ENCODE measurements around the gene SRPK1. TPM values are rescaled to one million over a fixed set of nuclear protein-coding genes. Genes with fewer than 3 reads are reported as not detected.

Gene SRPK1
- total and polyA plus RNA-seq, 2 of the 13 experiments (the other 11 are each of a cell fraction or from before 2014, with no cell fraction given): 56.4 to 142 TPM

- TF ChIP-seq, protein P1, sequence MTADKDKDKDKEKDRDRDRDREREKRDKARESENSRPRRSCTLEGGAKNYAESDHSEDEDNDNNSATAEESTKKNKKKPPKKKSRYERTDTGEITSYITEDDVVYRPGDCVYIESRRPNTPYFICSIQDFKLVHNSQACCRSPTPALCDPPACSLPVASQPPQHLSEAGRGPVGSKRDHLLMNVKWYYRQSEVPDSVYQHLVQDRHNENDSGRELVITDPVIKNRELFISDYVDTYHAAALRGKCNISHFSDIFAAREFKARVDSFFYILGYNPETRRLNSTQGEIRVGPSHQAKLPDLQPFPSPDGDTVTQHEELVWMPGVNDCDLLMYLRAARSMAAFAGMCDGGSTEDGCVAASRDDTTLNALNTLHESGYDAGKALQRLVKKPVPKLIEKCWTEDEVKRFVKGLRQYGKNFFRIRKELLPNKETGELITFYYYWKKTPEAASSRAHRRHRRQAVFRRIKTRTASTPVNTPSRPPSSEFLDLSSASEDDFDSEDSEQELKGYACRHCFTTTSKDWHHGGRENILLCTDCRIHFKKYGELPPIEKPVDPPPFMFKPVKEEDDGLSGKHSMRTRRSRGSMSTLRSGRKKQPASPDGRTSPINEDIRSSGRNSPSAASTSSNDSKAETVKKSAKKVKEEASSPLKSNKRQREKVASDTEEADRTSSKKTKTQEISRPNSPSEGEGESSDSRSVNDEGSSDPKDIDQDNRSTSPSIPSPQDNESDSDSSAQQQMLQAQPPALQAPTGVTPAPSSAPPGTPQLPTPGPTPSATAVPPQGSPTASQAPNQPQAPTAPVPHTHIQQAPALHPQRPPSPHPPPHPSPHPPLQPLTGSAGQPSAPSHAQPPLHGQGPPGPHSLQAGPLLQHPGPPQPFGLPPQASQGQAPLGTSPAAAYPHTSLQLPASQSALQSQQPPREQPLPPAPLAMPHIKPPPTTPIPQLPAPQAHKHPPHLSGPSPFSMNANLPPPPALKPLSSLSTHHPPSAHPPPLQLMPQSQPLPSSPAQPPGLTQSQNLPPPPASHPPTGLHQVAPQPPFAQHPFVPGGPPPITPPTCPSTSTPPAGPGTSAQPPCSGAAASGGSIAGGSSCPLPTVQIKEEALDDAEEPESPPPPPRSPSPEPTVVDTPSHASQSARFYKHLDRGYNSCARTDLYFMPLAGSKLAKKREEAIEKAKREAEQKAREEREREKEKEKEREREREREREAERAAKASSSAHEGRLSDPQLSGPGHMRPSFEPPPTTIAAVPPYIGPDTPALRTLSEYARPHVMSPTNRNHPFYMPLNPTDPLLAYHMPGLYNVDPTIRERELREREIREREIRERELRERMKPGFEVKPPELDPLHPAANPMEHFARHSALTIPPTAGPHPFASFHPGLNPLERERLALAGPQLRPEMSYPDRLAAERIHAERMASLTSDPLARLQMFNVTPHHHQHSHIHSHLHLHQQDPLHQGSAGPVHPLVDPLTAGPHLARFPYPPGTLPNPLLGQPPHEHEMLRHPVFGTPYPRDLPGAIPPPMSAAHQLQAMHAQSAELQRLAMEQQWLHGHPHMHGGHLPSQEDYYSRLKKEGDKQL (CRISPR knock-in tag; IDR thresholded peaks at IDR 0.05; ENCODE audit: low read depth): no peak
- no peak for TF ChIP-seq SKI (IDR thresholded peaks at IDR 0.05; ENCODE audit: partially characterized antibody)
- TF ChIP-seq, protein P2, sequence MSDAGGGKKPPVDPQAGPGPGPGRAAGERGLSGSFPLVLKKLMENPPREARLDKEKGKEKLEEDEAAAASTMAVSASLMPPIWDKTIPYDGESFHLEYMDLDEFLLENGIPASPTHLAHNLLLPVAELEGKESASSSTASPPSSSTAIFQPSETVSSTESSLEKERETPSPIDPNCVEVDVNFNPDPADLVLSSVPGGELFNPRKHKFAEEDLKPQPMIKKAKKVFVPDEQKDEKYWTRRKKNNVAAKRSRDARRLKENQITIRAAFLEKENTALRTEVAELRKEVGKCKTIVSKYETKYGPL (CRISPR knock-in tag; IDR thresholded peaks at IDR 0.05): no peak
- no peak for TF ChIP-seq SETDB1 (CRISPR knock-in tag; IDR thresholded peaks at IDR 0.05; ENCODE audit: borderline replicate concordance)
- TF ChIP-seq PHF8 (CRISPR knock-in tag; IDR thresholded peaks at IDR 0.05): peak; percentile 59
- peak; percentile 38; the same call in 1 of the 2 replicates for TF ChIP-seq ISL2 (CRISPR knock-in tag; IDR thresholded peaks at IDR 0.05)
- TF ChIP-seq FOXC1 (CRISPR knock-in tag; IDR thresholded peaks at IDR 0.05; ENCODE audit: borderline replicate concordance): peak; percentile 56; the same call in 1 of the 2 replicates
- TF ChIP-seq HES4 (CRISPR knock-in tag; IDR thresholded peaks at IDR 0.05; ENCODE audit: borderline replicate concordance): 0 out of 2 replicates have a peak, but pooled peaks have one; percentile 25
- TF ChIP-seq ZBTB7A (CRISPR knock-in tag; IDR thresholded peaks at IDR 0.05): peak; percentile 37; the same call in 1 of the 2 replicates
- no peak for TF ChIP-seq ZNF441 (CRISPR knock-in tag; IDR thresholded peaks at IDR 0.05; ENCODE audit: borderline replicate concordance)
- 0 out of 2 replicates have a peak, but pooled peaks have one; percentile 47 for TF ChIP-seq HOXA5 (CRISPR knock-in tag; IDR thresholded peaks at IDR 0.05)
- TF ChIP-seq ZNF224 (CRISPR knock-in tag; IDR thresholded peaks at IDR 0.05): no peak
- no peak for TF ChIP-seq ZNF572 (CRISPR knock-in tag; IDR thresholded peaks at IDR 0.05)
- peak; percentile 83; the same call in 1 of the 2 replicates for TF ChIP-seq ZFP41 (CRISPR knock-in tag; IDR thresholded peaks at IDR 0.05; ENCODE audit: borderline replicate concordance)
- no peak for TF ChIP-seq ATM (IDR thresholded peaks at IDR 0.05; ENCODE audit: borderline replicate concordance)
- TF ChIP-seq, protein P3, sequence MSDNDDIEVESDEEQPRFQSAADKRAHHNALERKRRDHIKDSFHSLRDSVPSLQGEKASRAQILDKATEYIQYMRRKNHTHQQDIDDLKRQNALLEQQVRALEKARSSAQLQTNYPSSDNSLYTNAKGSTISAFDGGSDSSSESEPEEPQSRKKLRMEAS (IDR thresholded peaks at IDR 0.05): peak; percentile 87
- no peak for TF ChIP-seq FOXJ3 (CRISPR knock-in tag; IDR thresholded peaks at IDR 0.05; ENCODE audit: borderline replicate concordance)
- TF ChIP-seq, protein P4, sequence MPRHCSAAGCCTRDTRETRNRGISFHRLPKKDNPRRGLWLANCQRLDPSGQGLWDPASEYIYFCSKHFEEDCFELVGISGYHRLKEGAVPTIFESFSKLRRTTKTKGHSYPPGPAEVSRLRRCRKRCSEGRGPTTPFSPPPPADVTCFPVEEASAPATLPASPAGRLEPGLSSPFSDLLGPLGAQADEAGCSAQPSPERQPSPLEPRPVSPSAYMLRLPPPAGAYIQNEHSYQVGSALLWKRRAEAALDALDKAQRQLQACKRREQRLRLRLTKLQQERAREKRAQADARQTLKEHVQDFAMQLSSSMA (CRISPR knock-in tag; IDR thresholded peaks at IDR 0.05): no peak
- TF ChIP-seq SIX4 (CRISPR knock-in tag; IDR thresholded peaks at IDR 0.05): no peak
- TF ChIP-seq ZBTB7B (CRISPR knock-in tag; IDR thresholded peaks at IDR 0.05): no peak; the same call in none of the 2 replicates
- TF ChIP-seq ZZZ3 (CRISPR knock-in tag; IDR thresholded peaks at IDR 0.05; ENCODE audit: borderline replicate concordance): no peak
- peak; percentile 77; the same call in 1 of the 2 replicates for TF ChIP-seq AKAP8 (CRISPR knock-in tag; IDR thresholded peaks at IDR 0.05)
- no peak for TF ChIP-seq CHD2 (IDR thresholded peaks at IDR 0.05; ENCODE audit: low read depth, low read length)
- TF ChIP-seq ZNF160 (CRISPR knock-in tag; IDR thresholded peaks at IDR 0.05): no peak; the same call in 1 of the 2 replicates
Observed at GRCh38 chr6:35919827-35920751, 809 bp downstream of the SRPK1 start (continued).

All from HepG2 (cell line).